GM19023 (cell line): Measurements from ENCODE around the gene ZDHHC8.
A peak's percentile ranks its signal among the peaks of the same experiment; 100 is the strongest.

Experiments used
- ATAC-seq: cut with Tn5 transposase; IDR thresholded peaks from one replicate; pipeline ENCODE4 v1.9.1; 2021; ENCODE audit warnings: mild to moderate bottlenecking, moderate library complexity; ENCODE audit not compliant: unreplicated experiment

ZDHHC8 gene

GRCh38 chr22:20142711-20143621, 11.4 kb downstream of the ZDHHC8 start:
- ATAC-seq, result no peak

- no peak for ATAC-seq
These were observed 12.5 kb downstream of the ZDHHC8 start for GRCh38 chr22:20143883-20144665.

GRCh38 chr22:20145206-20145831, 13.7 kb downstream of the ZDHHC8 start:
- no peak for ATAC-seq

GRCh38 chr22:20145832-20146223, 14.2 kb downstream of the ZDHHC8 start:
- ATAC-seq, result no peak

- peak; percentile 46 for ATAC-seq
These were observed 15.2 kb downstream of the ZDHHC8 start for GRCh38 chr22:20146777-20147176.

- no peak for ATAC-seq
These were observed 15.8 kb downstream of the ZDHHC8 start for GRCh38 chr22:20147237-20147988.

GRCh38 chr22:20148414-20148813, 16.8 kb downstream of the ZDHHC8 start:
- ATAC-seq, result no peak

- no peak for ATAC-seq
These were observed 17.9 kb downstream of the ZDHHC8 start for GRCh38 chr22:20149257-20150250.

- no peak for ATAC-seq
These were observed 19.0 kb downstream of the ZDHHC8 start, which contains the start of gene CCDC188 for GRCh38 chr22:20150381-20151275. Gene CCDC188 (minus strand): TSS chr22:20151055. CDS start chr22:20150986, 69 bp downstream.

GRCh38 chr22:20151276-20151588, 19.6 kb downstream of the ZDHHC8 start:
- ATAC-seq, result no peak

- ATAC-seq, result no peak
These were observed 20.9 kb downstream of the ZDHHC8 start for GRCh38 chr22:20152464-20152890.

- ATAC-seq, result no peak
These were observed 22.3 kb downstream of the ZDHHC8 start for GRCh38 chr22:20153945-20154344.

GRCh38 chr22:20154602-20155187, 23.1 kb downstream of the ZDHHC8 start:
- no peak for ATAC-seq

GRCh38 chr22:20155330-20156041, 23.9 kb downstream of the ZDHHC8 start:
- ATAC-seq, result no peak

- no peak for ATAC-seq
These were observed 24.4 kb downstream of the ZDHHC8 start for GRCh38 chr22:20156042-20156389.

- no peak for ATAC-seq
These were observed 25.2 kb downstream of the ZDHHC8 start for GRCh38 chr22:20156611-20157429.
